HUES6 (cell line): ENCODE results near the gene NUP58.
"Not testable (repeated sequence)": the region's sequence is repeated elsewhere in the genome, so short reads cannot be mapped to it uniquely, and the experiment has no call there.

ENCODE experiments used
- H3K27ac ChIP-seq: 2 replicates; pipeline ENCODE4 v1.7.0; 2013; ENCODE audit warnings: low read depth, mild to moderate bottlenecking, low read length, inconsistent platforms
- H3K27me3 ChIP-seq: 2 replicates; pipeline ENCODE4 v1.6.1; 2013; ENCODE audit warnings: low read length; ENCODE audit not compliant: control insufficient read depth, insufficient read depth
- H3K36me3 ChIP-seq: 2 replicates; pipeline ENCODE4 v1.6.1; 2013; ENCODE audit warnings: low read length; ENCODE audit not compliant: control insufficient read depth, insufficient read depth
- H3K4me1 ChIP-seq: 2 replicates; pipeline ENCODE4 v1.6.1; 2013; ENCODE audit warnings: low read length; ENCODE audit not compliant: control insufficient read depth, insufficient read depth
- H3K4me3 ChIP-seq: 2 replicates; pipeline ENCODE4 v1.5.1; 2013; ENCODE audit warnings: low read depth, low read length
- H3K9ac ChIP-seq: one replicate; pipeline ENCODE4 v1.6.1; 2013; ENCODE audit warnings: mild to moderate bottlenecking, low read length
- H3K9me3 ChIP-seq: 2 replicates; pipeline ENCODE4 v1.6.1; 2013; ENCODE audit warnings: low read depth, low read length; ENCODE audit not compliant: control insufficient read depth, insufficient read depth

NUP58 gene

GRCh38 chr13:25351404-25351803, 50.0 kb downstream of the NUP58 start:
- H3K9ac ChIP-seq: no peak overlapping the region
- H3K9me3 ChIP-seq: no peaks in the 10 kb centered on the region
- H3K4me3 ChIP-seq: no peak overlapping the region
- H3K27ac ChIP-seq: no peak overlapping the region
- no peaks in the 10 kb centered on the region for H3K27me3 ChIP-seq
- peaks cover 4% of the 10 kb centered on the region; the same call in 1 of the 2 replicates for H3K4me1 ChIP-seq
- no peaks in the 10 kb centered on the region for H3K36me3 ChIP-seq

- Histone ChIP-seq H3K9me3 (no peaks in the 10 kb centered on the region), H3K4me3 (no peak overlapping the region), H3K9ac (no peak overlapping the region), H3K4me1 (peaks cover 2% of the 10 kb centered on the region; the same call in 1 of the 2 replicates), H3K27ac (no peak overlapping the region), H3K27me3 (no peaks in the 10 kb centered on the region), H3K36me3 (no peaks in the 10 kb centered on the region)
Observed at GRCh38 chr13:25352230-25352629, 50.8 kb downstream of the NUP58 start.

GRCh38 chr13:25352806-25353205, 51.4 kb downstream of the NUP58 start:
- H3K27me3 ChIP-seq: no peaks in the 10 kb centered on the region
- no peaks in the 10 kb centered on the region for H3K9me3 ChIP-seq
- no peaks in the 10 kb centered on the region for H3K4me1 ChIP-seq
- no peak overlapping the region for H3K27ac ChIP-seq
- no peaks in the 10 kb centered on the region for H3K36me3 ChIP-seq
- H3K4me3 ChIP-seq: no peak overlapping the region
- no peak overlapping the region for H3K9ac ChIP-seq

GRCh38 chr13:25353344-25353743, 51.9 kb downstream of the NUP58 start:
- Histone ChIP-seq H3K9ac (no peak overlapping the region), H3K4me3 (no peak overlapping the region), H3K36me3 (no peaks in the 10 kb centered on the region), H3K9me3 (no peaks in the 10 kb centered on the region), H3K4me1 (no peaks in the 10 kb centered on the region), H3K27me3 (no peaks in the 10 kb centered on the region), H3K27ac (no peak overlapping the region)

GRCh38 chr13:25354377-25354776, 53.0 kb downstream of the NUP58 start:
- no peak overlapping the region for H3K9ac ChIP-seq
- H3K27ac ChIP-seq: no peak overlapping the region
- H3K9me3 ChIP-seq: no peaks in the 10 kb centered on the region
- no peaks in the 10 kb centered on the region for H3K4me1 ChIP-seq
- no peak overlapping the region for H3K4me3 ChIP-seq
- no peaks in the 10 kb centered on the region for H3K27me3 ChIP-seq
- H3K36me3 ChIP-seq: no peaks in the 10 kb centered on the region

GRCh38 chr13:25360443-25360842, 59.0 kb downstream of the NUP58 start:
- not testable (repeated sequence) for H3K36me3 ChIP-seq, H3K9ac ChIP-seq, H3K4me1 ChIP-seq, H3K27ac ChIP-seq, H3K27me3 ChIP-seq, H3K4me3 ChIP-seq, H3K9me3 ChIP-seq

GRCh38 chr13:25365720-25366235, 64.4 kb downstream of the NUP58 start:
- H3K4me3 ChIP-seq: no peak overlapping the region
- H3K4me1 ChIP-seq: no peaks in the 10 kb centered on the region
- no peak overlapping the region for H3K9ac ChIP-seq
- H3K36me3 ChIP-seq: no peaks in the 10 kb centered on the region
- peaks cover 3% of the 10 kb centered on the region; the same call in 1 of the 2 replicates for H3K9me3 ChIP-seq
- peaks cover 22% of the 10 kb centered on the region for H3K27me3 ChIP-seq
- no peak overlapping the region for H3K27ac ChIP-seq

- Histone ChIP-seq H3K9me3 (no peaks in the 10 kb centered on the region), H3K4me3 (peak overlapping the region; percentile 76), H3K4me1 (peaks cover 10% of the 10 kb centered on the region), H3K36me3 (no peaks in the 10 kb centered on the region), H3K27ac (no peak overlapping the region), H3K27me3 (peaks cover 67% of the 10 kb centered on the region), H3K9ac (no peak overlapping the region)
Observed at GRCh38 chr13:25371158-25371874, 69.9 kb downstream of the NUP58 start.

GRCh38 chr13:25371875-25372283, 70.5 kb downstream of the NUP58 start, which contains the start of gene ATP8A2:
Gene ATP8A2, plus strand, starts transcription at chr13:25371974. Its CDS starts 239 bp downstream, at chr13:25372213.
- Histone ChIP-seq H3K27ac (no peak within 1 kb of the TSS), H3K9ac (peak within 1 kb of the TSS; percentile 29), H3K4me1 (peaks cover 10% of the 10 kb centered on the region), H3K9me3 (no peaks in the 10 kb centered on the region), H3K36me3 (no peaks in the 10 kb centered on the region), H3K4me3 (peak within 1 kb of the TSS; percentile 76), H3K27me3 (peaks cover 67% of the 10 kb centered on the region)

- no peak overlapping the region for H3K9ac ChIP-seq
- H3K27me3 ChIP-seq: peaks cover 67% of the 10 kb centered on the region
- no peak overlapping the region for H3K27ac ChIP-seq
- H3K4me1 ChIP-seq: peaks cover 10% of the 10 kb centered on the region
- no peaks in the 10 kb centered on the region for H3K36me3 ChIP-seq
- no peaks in the 10 kb centered on the region for H3K9me3 ChIP-seq
- H3K4me3 ChIP-seq: peak overlapping the region; percentile 76
Observed at GRCh38 chr13:25372284-25373081, 71.1 kb downstream of the NUP58 start.
